ENCODE data around the gene GZMM. TPM values are rescaled to one million over a fixed set of nuclear protein-coding genes. Genes with fewer than 3 reads are reported as not detected.

The GZMM gene
- total RNA-seq (10 to 100 TPM in 4 of 7 donors, 1 to 10 TPM in 3; 3.9 to 19.5 (median 13.5) TPM), polyA plus RNA-seq (10 to 100 TPM in 2 of 3 donors, 1 to 10 TPM in 1; 9.4 to 19.1 (median 16.3) TPM)
- long read RNA-seq, donor 1, transcript GZMM-201 (5 exons, 940 nt), result major isoform, 5 of 6 reads
- long read RNA-seq, donor 1, partial matches to known transcripts, result 0 of 6 reads
- long read RNA-seq, donor 1, other reads (novel, unspliced or antisense), result 0 of 6 reads
- long read RNA-seq, donor 2, transcript GZMM-201 (5 exons, 940 nt), result major isoform, 6 of 6 reads
- long read RNA-seq, donor 2, partial matches to known transcripts, result 0 of 6 reads
- long read RNA-seq, donor 2, other reads (novel, unspliced or antisense), result 0 of 6 reads

- no peak for TF ChIP-seq CTCF (IDR thresholded peaks at IDR 0.05 in 8 of 11, conservative IDR thresholded peaks at IDR 0.05 in 3 of 11)
- peak; percentile 70 to 87 (median 73) for TF ChIP-seq POLR2AphosphoS5 (IDR thresholded peaks at IDR 0.05)
- peaks cover 0 to 37% (median 26%) of the 10 kb centered on the region in 6 donors for H3K36me3 ChIP-seq
- H3K27me3 ChIP-seq (replicated peaks in 1 of 7), result peaks cover 0 to 28% (median 0%) of the 10 kb centered on the region in 7 donors
- H3K4me3 ChIP-seq, result peak within 1 kb of the TSS in 7 of 8 donors; percentile 14 to 63 (median 33)
- H3K4me1 ChIP-seq, result peaks cover 0 to 22% (median 8%) of the 10 kb centered on the region in 6 donors
- WGBS, 5 donors, result 48 to 57% (median 54%) methylated on average over 21 to 31 of the region's 31 CpGs
- peak within 1 kb of the TSS; percentile 20 to 83 (median 50) for H3K27ac ChIP-seq
- no peaks in the 10 kb centered on the region for H3K9me3 ChIP-seq
- intact Hi-C loops (cut with DNase I; ENCODE audit: low total_unique reads), result no loop called here
- DNase-seq, result peak; percentile 90
These were observed at the start of gene GZMM for GRCh38 chr19:543910-544608. Gene GZMM (plus strand): TSS chr19:544053. CDS start chr19:544072, 19 bp downstream.

GRCh38 chr19:494171-495080 is 49.4 kb upstream of the GZMM start:
- H3K9me3 ChIP-seq, result no peaks in the 10 kb centered on the region
- H3K27me3 ChIP-seq (replicated peaks in 1 of 7), result peaks cover 8 to 51% (median 26%) of the 10 kb centered on the region in 7 donors
- peaks cover 11 to 69% (median 38%) of the 10 kb centered on the region in 6 donors for H3K4me1 ChIP-seq
- DNase-seq, result peak; percentile 79
- H3K27ac ChIP-seq, result peak overlapping the region in 6 of 8 donors; percentile 20 to 61 (median 33)
- H3K4me3 ChIP-seq, result no peak overlapping the region
- H3K36me3 ChIP-seq, result no peaks in the 10 kb centered on the region
- TF ChIP-seq POLR2A (IDR thresholded peaks at IDR 0.05) (no peak), POLR2AphosphoS5 (IDR thresholded peaks at IDR 0.05) (peak; percentile 62 to 84 (median 77)), CTCF (IDR thresholded peaks at IDR 0.05 in 8 of 11, conservative IDR thresholded peaks at IDR 0.05 in 3 of 11) (no peak)
- 32 to 55% (median 41%) methylated on average over 19 to 22 of the region's 22 CpGs for WGBS, 5 donors
- intact Hi-C loops (cut with DNase I; ENCODE audit: low total_unique reads), result no loop called here

- TF ChIP-seq CTCF (IDR thresholded peaks at IDR 0.05 in 8 of 11, conservative IDR thresholded peaks at IDR 0.05 in 3 of 11) (no peak), POLR2A (IDR thresholded peaks at IDR 0.05) (no peak), POLR2AphosphoS5 (IDR thresholded peaks at IDR 0.05) (no peak)
- 54 to 65% (median 61%) methylated on average over 8 to 10 of the region's 10 CpGs for WGBS, 5 donors
- intact Hi-C loops (cut with DNase I; ENCODE audit: low total_unique reads), result no loop called here
These were observed 48.8 kb upstream of the GZMM start for GRCh38 chr19:495081-495401.

More at GRCh38 chr19:495081-495401, 48.8 kb upstream of the GZMM start:
- Histone ChIP-seq H3K27me3 (replicated peaks in 1 of 7) (peaks cover 8 to 57% (median 26%) of the 10 kb centered on the region in 7 donors), H3K27ac (peak overlapping the region in 4 of 8 donors; percentile 24 to 52 (median 46)), H3K36me3 (no peaks in the 10 kb centered on the region), H3K4me1 (peaks cover 5 to 62% (median 32%) of the 10 kb centered on the region in 6 donors), H3K9me3 (no peaks in the 10 kb centered on the region), H3K4me3 (no peak overlapping the region)
- no peak for DNase-seq

Measured in spleen (tissue), 13 donors.